Prostate gland (tissue), 2 donors: ENCODE results near the gene ADAMTS2.

Experiments
- POLR2AphosphoS5 ChIP-seq: sonication (generic); formaldehyde crosslinking; IDR thresholded peaks from one replicate; pipeline ENCODE4 v1.6.1; 2017; ENCODE audit warnings: antibody characterized with exemption
- TF ChIP-seq, protein P1 (sequence below), 4 experiments: fragments of 200-600 bp in 2 of 4; fragments of 450-650 bp in 2 of 4; sonication (generic) in 2 of 4; IDR thresholded peaks; 1 replicate in 3 of 4; 2 replicates in 1 of 4; pipeline ENCODE4 v1.5.1; 2016 to 2019; ENCODE audit warnings: antibody characterized with exemption in 4 of 4, mild to moderate bottlenecking in 2 of 4, moderate library complexity in 2 of 4

DNA sequence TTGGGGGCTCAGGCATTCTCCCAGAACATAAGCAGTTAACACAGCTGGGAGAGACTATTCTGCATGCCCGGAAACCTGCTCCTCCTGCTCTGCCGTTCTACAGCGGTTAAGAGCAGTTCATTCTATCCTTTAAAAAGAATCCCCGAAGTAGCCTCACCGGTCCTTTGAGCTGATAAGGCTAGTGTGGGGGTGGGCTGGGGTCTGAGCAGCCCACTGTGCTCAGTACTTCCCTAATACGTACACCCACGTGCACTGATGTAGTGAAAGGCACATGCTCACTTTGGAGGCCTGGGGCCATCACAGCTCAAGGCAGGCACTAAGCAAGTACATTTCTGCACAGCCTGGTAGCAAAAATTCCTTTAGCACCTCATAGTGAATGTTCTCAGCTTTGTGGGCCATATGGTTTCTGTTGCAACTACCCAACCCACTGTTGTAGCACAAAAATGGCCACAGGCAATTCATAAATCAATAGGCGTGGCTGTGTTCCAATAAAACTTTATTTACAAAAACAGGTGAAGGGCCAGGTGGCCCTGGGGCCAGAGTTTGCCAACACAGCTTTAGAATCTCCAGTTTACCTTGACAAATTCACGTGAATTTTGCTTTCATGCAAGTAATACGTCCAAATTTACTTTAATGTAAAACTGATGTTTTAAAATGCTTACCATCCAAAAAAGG, 148.7 kb downstream of the ADAMTS2 start:
- TF ChIP-seq, protein P1, sequence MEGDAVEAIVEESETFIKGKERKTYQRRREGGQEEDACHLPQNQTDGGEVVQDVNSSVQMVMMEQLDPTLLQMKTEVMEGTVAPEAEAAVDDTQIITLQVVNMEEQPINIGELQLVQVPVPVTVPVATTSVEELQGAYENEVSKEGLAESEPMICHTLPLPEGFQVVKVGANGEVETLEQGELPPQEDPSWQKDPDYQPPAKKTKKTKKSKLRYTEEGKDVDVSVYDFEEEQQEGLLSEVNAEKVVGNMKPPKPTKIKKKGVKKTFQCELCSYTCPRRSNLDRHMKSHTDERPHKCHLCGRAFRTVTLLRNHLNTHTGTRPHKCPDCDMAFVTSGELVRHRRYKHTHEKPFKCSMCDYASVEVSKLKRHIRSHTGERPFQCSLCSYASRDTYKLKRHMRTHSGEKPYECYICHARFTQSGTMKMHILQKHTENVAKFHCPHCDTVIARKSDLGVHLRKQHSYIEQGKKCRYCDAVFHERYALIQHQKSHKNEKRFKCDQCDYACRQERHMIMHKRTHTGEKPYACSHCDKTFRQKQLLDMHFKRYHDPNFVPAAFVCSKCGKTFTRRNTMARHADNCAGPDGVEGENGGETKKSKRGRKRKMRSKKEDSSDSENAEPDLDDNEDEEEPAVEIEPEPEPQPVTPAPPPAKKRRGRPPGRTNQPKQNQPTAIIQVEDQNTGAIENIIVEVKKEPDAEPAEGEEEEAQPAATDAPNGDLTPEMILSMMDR (IDR thresholded peaks at IDR 0.05), result no peak
- no peak for TF ChIP-seq POLR2AphosphoS5
